Gastrocnemius medialis (tissue), 4 donors: ENCODE results near the gene STK4. TPM values are rescaled to one million over a fixed set of nuclear protein-coding genes. Genes with fewer than 3 reads are reported as not detected.

Source experiments
- ATAC-seq, 2 donors: fragments of 150-250 bp; one replicate each; pipeline ENCODE4 v1.9.1; 2016
- DNase-seq, 2 donors: peaks; one replicate each; pipeline ENCODE4 v3.0.0-alpha.2; 2019
- H3K27ac ChIP-seq, 4 donors: fragments of 200-600 bp; sonication (generic); 1 replicate in 1 of 4; 2 replicates in 3 of 4; pipeline ENCODE4 v1.5.1; 2016 to 2018; ENCODE audit warnings: mild to moderate bottlenecking in 2 of 4, moderate library complexity in 1 of 4
- H3K27me3 ChIP-seq, 3 donors: fragments of 200-600 bp; sonication (generic) in 2 of 3; 1 replicate in 1 of 3; 2 replicates in 2 of 3; pipeline versions ENCODE4 v1.5.1 to v1.6.0; 2016 to 2019; ENCODE audit warnings: mild to moderate bottlenecking in 1 of 3, moderate library complexity in 1 of 3
- H3K36me3 ChIP-seq, 2 donors: fragments of 200-600 bp; sonication (generic) in 1 of 2; one replicate each; pipeline ENCODE4 v1.5.1; 2017 to 2018
- H3K4me1 ChIP-seq, 2 donors: fragments of 200-600 bp; sonication (generic) in 1 of 2; one replicate each; pipeline ENCODE4 v1.5.1; 2016 to 2017; ENCODE audit warnings: mild to moderate bottlenecking in 2 of 2
- H3K4me3 ChIP-seq, 4 donors: fragments of 200-600 bp; sonication (generic) in 3 of 4; 1 replicate in 1 of 4; 2 replicates in 3 of 4; pipeline ENCODE4 v1.5.1; 2016 to 2019; ENCODE audit warnings: mild to moderate bottlenecking in 2 of 4
- H3K9me3 ChIP-seq, 3 donors: fragments of 200-600 bp; sonication (generic) in 2 of 3; 1 replicate in 1 of 3; 2 replicates in 2 of 3; pipeline ENCODE4 v1.5.1; 2016 to 2019
- POLR2A ChIP-seq, 2 donors: fragments of 450-650 bp; IDR thresholded peaks; one replicate each; pipeline ENCODE4 v1.6.1; 2017; ENCODE audit warnings: antibody characterized with exemption in 2 of 2, mild to moderate bottlenecking in 2 of 2, moderate library complexity in 2 of 2
- in situ Hi-C, 4 donors: fragments of 200-750 bp; cut with MboI; loops; one replicate each; pipeline versions ENCODE4 v1.15.0 to v1.8.0; 2017; ENCODE audit warnings: low sequenced_read_pairs in 4 of 4
- intact Hi-C: fragments of 100-400 bp; cut with DNase I; formaldehyde crosslinking; loops from one replicate; pipeline ENCODE4 v1.15.1; 2023; ENCODE audit warnings: low total_unique reads
- total RNA-seq, 4 donors: library from RNA; depleted of rRNA; stranded (reverse); fragments of >200 nt; gene quantifications; one replicate each; pipeline versions ENCODE4 v1.1.0 to v1.2.3, GENCODE V29; 2016
- TF ChIP-seq, protein P1 (sequence below), 5 experiments: fragments of 450-650 bp in 3 of 5; fragments of 200-600 bp in 2 of 5; sonication (generic) in 2 of 5; IDR thresholded peaks in 4 of 5; conservative IDR thresholded peaks in 1 of 5; 1 replicate in 4 of 5; 2 replicates in 1 of 5; pipeline ENCODE4 v1.5.1; 2016 to 2019; ENCODE audit warnings: antibody characterized with exemption in 5 of 5, mild to moderate bottlenecking in 3 of 5, moderate library complexity in 3 of 5

STK4 gene
- 1 to 10 TPM; 4.5 to 6.4 (median 5.5) TPM for total RNA-seq

DNA sequence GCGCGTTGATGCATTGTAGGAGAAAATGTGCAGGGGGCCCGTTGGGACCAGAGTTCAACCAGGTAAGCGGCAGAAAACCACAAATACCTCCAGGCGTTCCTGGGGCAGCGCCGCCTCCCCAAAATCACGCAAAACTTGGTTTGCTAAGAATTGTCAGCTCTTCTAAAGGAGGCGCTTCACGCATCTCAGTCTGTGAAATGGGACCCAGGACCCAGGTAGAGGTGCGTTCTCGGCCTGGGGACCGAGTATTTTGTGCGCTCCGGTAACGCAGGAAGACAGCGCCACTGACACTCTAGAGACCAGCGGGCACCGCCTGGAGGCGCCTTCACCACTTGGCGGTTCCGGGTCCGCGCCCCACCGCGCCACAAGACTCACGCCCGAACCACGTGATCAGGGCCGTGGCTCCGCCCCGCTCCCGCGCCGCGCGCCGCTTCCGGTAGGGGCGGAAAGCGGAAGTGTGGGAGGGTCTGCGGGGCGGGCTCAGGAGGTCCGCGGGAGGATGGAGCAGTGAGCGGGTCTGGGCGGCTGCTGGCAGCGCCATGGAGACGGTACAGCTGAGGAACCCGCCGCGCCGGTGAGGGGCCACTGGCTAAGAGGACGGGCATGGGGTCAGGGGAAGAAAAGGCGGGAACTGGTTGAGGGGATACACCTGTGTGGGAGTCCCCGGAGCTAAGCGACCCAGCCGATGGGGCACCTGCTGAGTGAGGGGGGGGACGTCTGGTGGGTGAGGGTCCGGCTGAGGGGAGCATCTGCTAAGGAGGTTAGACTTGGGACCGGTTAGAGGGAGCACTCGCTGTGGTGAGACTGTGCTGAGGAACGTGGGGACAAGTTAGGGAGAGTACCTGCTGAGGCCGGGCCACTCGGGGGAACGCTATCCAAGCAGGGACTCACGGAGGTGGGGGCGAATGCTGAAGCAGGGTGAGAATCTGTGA, at the start of gene STK4:
STK4 (plus strand) TSS at position 483 of the 932 bp plus-strand sequence; CDS start at position 540, 57 bp downstream.
- H3K27ac ChIP-seq: peak within 1 kb of the TSS; percentile 88 to 91 (median 90)
- in situ Hi-C loops: loop anchor here in 1 of 4 donors (25.0 kb wide), 1 partner anchor 96 kb away; no protein-coding TSS in a partner anchor
- intact Hi-C loops: loop anchor here (5.0 to 10.0 kb wide), 3 partner anchors 229 to 1436 kb away; partner anchors contain the start of gene IFT52
- DNase-seq (peak; percentile 71 to 88), ATAC-seq (peak; percentile 93 to 96)
- H3K9me3 ChIP-seq: no peaks in the 10 kb centered on the region
- peak within 1 kb of the TSS; percentile 73 to 100 (median 92) for H3K4me3 ChIP-seq
- H3K36me3 ChIP-seq: no peaks in the 10 kb centered on the region
- H3K27me3 ChIP-seq: no peaks in the 10 kb centered on the region
- TF ChIP-seq POLR2A (IDR thresholded peaks at IDR 0.05): peak; percentile 71 to 78
- TF ChIP-seq, protein P1, sequence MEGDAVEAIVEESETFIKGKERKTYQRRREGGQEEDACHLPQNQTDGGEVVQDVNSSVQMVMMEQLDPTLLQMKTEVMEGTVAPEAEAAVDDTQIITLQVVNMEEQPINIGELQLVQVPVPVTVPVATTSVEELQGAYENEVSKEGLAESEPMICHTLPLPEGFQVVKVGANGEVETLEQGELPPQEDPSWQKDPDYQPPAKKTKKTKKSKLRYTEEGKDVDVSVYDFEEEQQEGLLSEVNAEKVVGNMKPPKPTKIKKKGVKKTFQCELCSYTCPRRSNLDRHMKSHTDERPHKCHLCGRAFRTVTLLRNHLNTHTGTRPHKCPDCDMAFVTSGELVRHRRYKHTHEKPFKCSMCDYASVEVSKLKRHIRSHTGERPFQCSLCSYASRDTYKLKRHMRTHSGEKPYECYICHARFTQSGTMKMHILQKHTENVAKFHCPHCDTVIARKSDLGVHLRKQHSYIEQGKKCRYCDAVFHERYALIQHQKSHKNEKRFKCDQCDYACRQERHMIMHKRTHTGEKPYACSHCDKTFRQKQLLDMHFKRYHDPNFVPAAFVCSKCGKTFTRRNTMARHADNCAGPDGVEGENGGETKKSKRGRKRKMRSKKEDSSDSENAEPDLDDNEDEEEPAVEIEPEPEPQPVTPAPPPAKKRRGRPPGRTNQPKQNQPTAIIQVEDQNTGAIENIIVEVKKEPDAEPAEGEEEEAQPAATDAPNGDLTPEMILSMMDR (IDR thresholded peaks at IDR 0.05 in 4 of 5, conservative IDR thresholded peaks at IDR 0.05 in 1 of 5): peak in 4 of 5 experiments; percentile 21 to 67 (median 54)
- peaks cover 11 to 15% of the 10 kb centered on the region in 2 donors for H3K4me1 ChIP-seq

DNA sequence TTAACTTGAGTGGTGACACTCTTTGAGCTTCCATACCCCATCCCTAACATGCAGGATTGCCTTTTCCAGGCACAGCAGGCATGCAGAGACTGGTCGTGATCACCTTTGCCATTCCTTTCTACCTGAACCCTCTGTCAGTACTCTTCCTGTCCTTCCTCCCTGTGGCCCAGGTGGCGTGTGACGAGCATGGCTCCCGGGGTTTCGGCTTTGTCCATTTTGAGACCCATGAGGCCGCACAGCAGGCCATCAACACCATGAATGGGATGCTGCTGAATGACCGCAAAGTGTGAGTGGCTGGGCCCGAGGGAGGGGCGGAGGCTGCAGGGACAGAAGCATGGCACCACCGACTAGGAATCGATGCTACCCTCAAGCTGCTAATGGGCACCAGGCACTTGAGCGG, 49.7 kb upstream of the STK4 start:
- no peaks in the 10 kb centered on the region for H3K27me3 ChIP-seq
- ATAC-seq: no peak
- TF ChIP-seq, protein P1 (IDR thresholded peaks at IDR 0.05 in 4 of 5, conservative IDR thresholded peaks at IDR 0.05 in 1 of 5): no peak
- no peak for TF ChIP-seq POLR2A (IDR thresholded peaks at IDR 0.05)
- in situ Hi-C loops (no loop called here), intact Hi-C loops (no loop called here)
- no peak for DNase-seq
- H3K4me3 ChIP-seq: no peak overlapping the region
- H3K36me3 ChIP-seq: no peaks in the 10 kb centered on the region
- no peak overlapping the region for H3K27ac ChIP-seq
- no peaks in the 10 kb centered on the region for H3K4me1 ChIP-seq
- H3K9me3 ChIP-seq: no peaks in the 10 kb centered on the region

DNA sequence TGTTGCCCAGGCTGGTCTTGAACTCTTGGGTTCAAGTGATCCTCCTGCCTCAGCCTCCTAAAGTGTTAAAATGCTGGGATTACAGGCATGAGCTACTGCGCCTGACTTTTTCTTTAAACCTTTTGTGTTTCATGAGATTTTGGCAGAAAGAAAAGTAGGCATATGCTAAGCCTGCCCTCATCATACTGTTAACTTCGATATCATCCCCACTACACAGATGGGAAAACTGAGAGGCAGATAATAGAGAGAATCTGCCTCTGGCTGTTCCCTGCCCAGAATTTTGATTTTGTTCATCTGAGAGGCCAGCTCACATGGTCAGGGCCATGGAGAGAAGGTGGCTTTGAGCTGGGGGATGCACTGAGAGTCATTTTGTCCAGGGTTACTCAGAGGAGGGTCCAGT, 48.9 kb upstream of the STK4 start:
- no peak overlapping the region for H3K4me3 ChIP-seq
- DNase-seq: no peak
- no peaks in the 10 kb centered on the region for H3K27me3 ChIP-seq
- H3K27ac ChIP-seq: no peak overlapping the region
- H3K4me1 ChIP-seq: no peaks in the 10 kb centered on the region
- no peak for TF ChIP-seq POLR2A (IDR thresholded peaks at IDR 0.05)
- TF ChIP-seq, protein P1 (IDR thresholded peaks at IDR 0.05 in 4 of 5, conservative IDR thresholded peaks at IDR 0.05 in 1 of 5): no peak
- H3K9me3 ChIP-seq: no peaks in the 10 kb centered on the region
- no peak for ATAC-seq
- H3K36me3 ChIP-seq: no peaks in the 10 kb centered on the region
- intact Hi-C loops (no loop called here), in situ Hi-C loops (no loop called here)

DNA sequence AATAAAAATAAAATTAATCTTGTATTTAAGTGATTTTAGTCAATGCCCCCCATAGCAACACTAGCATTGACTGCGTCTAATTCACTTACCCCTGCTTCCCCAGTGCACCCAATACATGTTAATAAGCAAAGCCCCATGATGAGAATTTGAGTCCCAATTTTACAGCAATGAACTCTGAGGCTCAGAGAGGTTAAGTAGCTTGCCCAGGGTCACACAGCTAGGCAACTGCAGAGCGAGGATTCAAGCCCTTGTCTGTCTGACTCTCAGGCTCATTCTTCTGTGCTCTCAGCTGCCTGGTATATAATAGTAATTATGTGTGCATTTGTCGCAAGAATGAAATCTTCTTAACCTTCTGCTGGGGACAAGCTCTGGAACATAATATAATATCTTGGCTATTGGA, 48.0 kb upstream of the STK4 start:
- no peaks in the 10 kb centered on the region for H3K36me3 ChIP-seq
- intact Hi-C loops: no loop called here
- H3K4me1 ChIP-seq: no peaks in the 10 kb centered on the region
- H3K4me3 ChIP-seq: no peak overlapping the region
- H3K27ac ChIP-seq: no peak overlapping the region
- ATAC-seq: no peak
- no peaks in the 10 kb centered on the region for H3K9me3 ChIP-seq
- no peaks in the 10 kb centered on the region for H3K27me3 ChIP-seq
- no peak for TF ChIP-seq POLR2A (IDR thresholded peaks at IDR 0.05)
- TF ChIP-seq, protein P1 (IDR thresholded peaks at IDR 0.05 in 4 of 5, conservative IDR thresholded peaks at IDR 0.05 in 1 of 5): no peak
- in situ Hi-C loops: no loop called here
- no peak for DNase-seq
